Activated T-cell treated with anti-CD3 and anti-CD28 coated beads for 48 hours (primary cell): ENCODE results near the gene OPCML.

Experiments used
- DNase-seq: peaks from one replicate; pipeline ENCODE4 v3.0.0-alpha.2; 2020; ENCODE audit warnings: low read depth

OPCML gene

GRCh38 chr11:133531971-133532651 is at the start of gene OPCML:
TSS of gene OPCML (minus strand) at chr11:133532501.
- DNase-seq = no peak

- DNase-seq = no peak
Observed at GRCh38 chr11:133581091-133581490, 48.8 kb upstream of the OPCML start.

GRCh38 chr11:133579165-133580031 is 47.1 kb upstream of the OPCML start:
- no peak for DNase-seq

GRCh38 chr11:133577403-133577802 is 45.1 kb upstream of the OPCML start:
- DNase-seq = no peak

DNA sequence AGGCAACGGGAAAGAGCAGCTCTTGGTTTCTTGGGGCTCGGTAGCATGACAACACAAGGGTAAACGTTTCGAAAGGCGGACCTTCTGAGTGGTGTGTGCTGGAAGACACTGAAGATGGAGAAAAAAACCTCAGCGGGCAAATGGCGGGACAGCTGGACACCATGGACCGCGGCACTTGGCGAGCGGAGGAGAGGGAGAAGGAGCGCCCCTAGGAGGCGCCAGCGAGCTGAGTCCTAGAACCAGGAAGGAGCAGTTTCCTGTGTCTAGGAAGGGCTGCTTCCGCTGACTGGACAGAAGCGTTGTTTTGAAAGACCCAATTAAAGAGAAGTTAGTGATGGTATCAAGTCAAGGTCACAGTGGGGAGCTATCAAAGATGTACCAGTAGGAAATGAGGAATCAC is 44.0 kb upstream of the OPCML start:
- DNase-seq = no peak

DNA sequence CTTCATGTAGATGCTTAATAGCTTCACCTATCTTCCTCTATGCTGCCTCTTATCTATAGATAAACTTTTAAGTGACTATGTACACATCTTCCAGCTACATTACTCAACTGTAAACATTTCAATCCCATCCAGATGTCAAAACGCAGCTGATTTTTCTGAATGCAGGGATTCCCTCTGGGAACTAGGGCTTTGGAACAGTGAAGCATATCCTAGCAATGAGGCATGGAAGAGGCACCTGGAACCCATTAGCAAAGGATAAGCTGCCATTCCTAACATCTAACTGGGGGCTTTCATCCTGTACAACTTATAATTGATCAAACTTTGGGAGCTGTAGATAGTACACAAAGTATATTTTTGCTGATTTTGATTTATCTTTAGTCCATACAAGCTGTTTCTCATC is 40.8 kb upstream of the OPCML start:
- DNase-seq = no peak

GRCh38 chr11:133570376-133570775 is 38.1 kb upstream of the OPCML start:
- no peak for DNase-seq

DNA sequence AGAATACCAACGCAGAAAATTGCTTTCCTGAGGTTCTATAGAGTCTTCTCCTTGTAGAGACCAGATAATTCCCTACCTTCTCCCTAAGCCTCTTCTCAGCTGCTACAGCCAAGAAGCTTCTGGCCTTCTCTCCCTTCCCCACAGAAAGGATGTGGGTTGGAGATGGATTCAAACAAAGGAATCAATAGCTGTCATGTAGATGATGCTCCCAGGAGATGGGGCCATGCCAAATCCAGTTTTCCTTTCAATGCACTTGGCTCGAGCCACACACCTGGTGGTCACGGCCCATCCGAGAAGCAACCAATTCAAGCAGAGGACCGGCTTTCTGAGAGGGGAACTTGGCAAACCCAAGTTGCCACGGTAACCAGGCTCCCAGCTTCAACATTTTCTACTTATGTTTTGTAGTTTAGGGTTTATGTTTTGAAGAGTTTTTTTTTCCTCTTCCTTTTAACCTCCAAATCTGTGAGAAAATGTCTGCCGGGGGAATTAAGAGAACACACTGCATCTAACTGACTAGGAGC is 31.3 kb upstream of the OPCML start:
- DNase-seq = no peak

- no peak for DNase-seq
Observed at GRCh38 chr11:133560472-133560855, 28.2 kb upstream of the OPCML start.

- no peak for DNase-seq
Observed at GRCh38 chr11:133559833-133560471, 27.7 kb upstream of the OPCML start.

- DNase-seq = no peak
Observed at GRCh38 chr11:133559382-133559781, 27.1 kb upstream of the OPCML start.

- no peak for DNase-seq
Observed at GRCh38 chr11:133555034-133555433, 22.7 kb upstream of the OPCML start.

DNA sequence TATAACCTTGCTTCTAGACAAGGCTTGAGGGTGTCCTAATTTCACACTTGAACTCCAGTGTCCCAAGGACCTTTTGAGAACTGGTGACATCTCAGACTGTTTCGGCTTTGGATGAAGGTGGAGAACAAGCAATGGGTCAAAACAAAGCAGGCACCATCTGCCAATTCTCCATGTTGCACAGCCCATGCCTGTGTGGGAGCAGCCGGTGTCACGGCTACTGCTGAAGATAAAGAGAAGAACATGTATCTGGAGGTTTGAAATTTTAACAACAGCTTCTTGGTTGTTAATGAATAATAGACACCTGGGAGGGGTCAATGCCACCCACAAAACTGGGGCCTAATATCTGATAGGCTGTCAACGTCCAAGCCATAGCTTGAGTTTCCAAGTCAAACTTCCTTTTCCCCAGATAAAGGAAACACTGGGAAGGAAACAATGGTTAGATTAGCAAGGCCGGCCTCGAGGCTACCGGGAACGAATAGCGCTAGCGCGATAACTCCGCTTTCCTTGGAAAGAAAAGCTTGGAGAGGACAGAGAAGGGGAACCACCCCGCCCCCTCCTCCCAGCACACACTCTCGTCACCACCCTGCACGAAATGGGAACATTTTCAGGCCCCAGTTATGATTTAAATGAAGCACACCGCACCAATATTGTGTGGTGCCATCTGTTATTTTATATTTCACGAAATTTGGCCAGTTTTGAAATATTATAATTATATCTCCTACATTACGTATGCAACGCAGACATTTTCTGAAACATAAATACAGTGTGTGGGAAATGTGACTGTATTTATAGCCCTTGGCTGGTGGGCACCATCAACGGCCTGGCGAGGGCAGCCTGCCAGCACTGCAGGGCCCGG is 21.8 kb upstream of the OPCML start:
- no peak for DNase-seq

GRCh38 chr11:133552938-133553337 is 20.6 kb upstream of the OPCML start:
- DNase-seq = no peak

DNA sequence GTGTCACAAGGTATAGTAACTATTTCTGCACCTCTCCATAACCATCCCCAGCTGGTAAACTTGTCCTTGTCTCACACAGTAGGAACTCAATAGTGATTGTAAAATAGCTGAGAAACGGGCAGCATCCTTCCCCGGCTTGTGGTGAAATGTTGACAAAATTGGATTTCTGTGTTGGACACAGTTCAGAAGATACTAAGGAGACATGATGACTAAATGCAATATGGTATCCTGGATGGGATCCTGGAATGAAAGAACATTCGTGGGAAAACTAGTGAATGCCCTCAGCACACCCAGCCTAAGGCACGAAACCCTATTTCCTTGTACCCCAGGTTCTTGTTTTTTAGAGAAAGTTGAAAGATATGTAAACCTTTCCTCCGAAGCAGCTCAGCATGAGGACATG is 18.8 kb upstream of the OPCML start:
- no peak for DNase-seq

GRCh38 chr11:133549826-133550225 is 17.5 kb upstream of the OPCML start:
- no peak for DNase-seq

DNA sequence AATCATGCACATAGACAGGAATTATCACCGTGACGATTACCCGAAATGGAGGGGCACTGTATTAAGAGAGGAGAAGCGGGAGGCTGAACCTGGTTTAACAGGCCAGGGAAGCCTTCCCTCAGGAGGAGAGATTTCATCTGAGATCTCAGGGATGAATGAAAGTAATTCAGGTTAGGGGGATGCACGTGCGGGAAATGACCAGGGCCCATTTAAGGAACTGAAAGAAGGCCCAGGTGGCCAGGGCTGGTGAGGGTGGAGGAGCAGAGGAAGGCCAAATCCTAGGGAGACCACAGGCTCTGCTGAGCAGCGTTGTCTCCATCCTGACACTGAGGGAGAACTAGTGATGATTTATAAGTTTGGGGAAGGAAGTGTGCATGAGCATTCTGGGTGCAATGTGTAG is 16.3 kb upstream of the OPCML start:
- DNase-seq = no peak

- DNase-seq = no peak
Observed at GRCh38 chr11:133547808-133548494, 15.7 kb upstream of the OPCML start.

DNA sequence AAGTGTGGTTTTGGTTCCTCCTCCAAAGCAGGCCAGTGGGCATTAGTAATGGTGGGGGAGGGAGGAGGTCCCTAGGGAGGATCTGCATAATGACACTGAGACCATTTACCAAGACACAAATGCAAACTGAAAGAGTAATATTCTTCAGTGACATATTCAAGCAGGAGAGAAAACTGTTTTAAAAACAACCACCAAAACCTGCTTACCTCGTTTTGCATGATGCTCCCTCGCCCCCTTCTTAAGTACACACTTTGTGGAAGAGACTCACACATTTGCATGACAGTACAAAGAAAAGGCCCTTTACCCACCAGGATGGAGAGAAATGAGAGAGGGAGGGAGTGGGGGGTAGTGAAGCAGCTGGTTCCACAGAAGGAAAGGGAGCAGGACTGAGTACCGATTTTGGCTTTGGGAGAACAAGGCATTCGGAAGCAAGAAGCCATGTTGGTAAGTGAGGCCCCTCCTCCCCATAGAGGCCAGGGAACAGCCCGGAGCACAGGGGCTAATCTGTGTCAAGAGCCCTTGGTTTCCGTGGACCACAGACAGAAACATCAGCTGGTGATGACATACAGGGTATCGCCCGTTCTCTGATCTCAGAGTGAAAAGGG is 13.0 kb upstream of the OPCML start:
- no peak for DNase-seq

DNA sequence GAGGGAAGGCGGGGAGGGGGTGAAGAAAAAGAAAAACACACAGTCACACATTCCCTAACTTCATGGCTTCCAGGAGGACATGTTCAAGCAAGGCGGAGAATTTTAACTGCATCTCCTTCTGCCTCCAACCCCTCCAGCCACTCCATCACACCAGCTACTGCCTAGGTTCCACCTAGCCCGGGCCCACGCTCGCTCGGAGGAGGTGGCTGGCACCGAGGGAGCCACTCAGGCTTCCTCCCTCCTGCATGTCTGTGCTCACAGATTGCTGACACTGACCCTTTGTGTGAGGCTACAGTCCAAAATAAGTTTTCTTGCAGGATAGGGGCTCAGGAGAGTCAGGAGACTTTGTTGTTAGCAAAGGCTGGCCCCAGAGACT is 9.4 kb upstream of the OPCML start:
- no peak for DNase-seq
